Suppressor macrophage (primary cell): Measurements from ENCODE around the gene RFX2.

Source experiments
- DNase-seq, 4 experiments: peaks; one replicate each; pipeline ENCODE4 v3.0.0-alpha.2; 2020 to 2022

The RFX2 gene

DNA sequence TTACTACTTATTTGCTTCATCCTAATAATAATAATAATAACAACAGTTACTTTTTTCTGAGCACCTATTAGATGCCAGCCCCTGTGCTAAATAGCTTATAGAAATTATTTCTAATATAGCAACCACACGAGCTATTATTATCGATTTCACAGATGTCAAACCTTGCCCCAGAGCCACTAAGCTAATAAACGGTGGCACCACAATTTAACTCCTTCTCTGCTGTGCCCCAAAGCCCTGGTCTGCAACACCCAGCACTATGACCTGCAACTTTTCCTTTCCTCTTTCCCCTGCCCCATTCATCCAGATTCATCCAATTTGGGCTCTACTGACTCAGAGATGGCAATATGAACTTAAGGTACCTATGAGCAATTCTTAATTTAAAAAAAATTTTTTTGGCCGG is 6.4 kb downstream of the RFX2 start:
- no peak for DNase-seq

DNA sequence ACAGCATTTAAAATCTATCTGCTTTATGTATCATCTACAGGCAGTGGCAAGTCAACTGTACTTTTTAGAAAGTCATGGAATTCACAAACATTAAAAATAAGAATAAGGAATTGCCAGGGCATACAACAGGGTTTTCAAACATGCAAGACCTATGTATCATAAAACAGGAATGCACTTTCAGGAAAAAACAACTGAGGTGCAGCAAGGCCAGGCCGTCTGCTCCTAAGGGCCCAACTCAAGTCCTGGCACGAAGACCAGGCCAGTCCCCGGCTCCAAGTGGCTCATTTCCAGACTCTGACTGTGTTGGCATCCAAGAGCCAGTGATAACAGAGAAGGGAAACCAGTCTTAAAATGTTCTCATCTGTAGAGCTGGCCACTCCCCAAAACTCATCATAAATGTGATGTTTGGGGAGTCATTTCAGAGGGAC is 7.1 kb downstream of the RFX2 start:
- DNase-seq = no peak

DNA sequence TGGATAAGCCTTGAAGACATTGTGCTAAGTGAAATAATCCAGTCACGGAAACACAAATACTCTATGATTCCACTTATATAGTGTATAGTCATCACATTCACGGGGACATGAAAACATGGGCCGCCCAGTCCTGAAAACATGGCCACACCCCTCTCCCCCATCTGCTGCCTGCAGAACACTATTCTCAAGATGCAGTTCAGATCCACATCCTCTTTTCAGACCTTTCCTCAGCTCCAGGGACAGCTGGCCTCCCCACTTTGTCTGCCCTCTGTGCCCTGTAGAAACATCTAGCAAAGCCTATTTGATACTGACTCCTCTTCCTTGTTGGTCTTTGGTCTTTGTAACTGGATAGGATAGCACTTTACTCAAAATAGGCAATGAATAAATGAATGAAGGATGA is 8.3 kb downstream of the RFX2 start:
- peak in 3 of 4 experiments; percentile 25 to 37 (median 37) for DNase-seq

DNA sequence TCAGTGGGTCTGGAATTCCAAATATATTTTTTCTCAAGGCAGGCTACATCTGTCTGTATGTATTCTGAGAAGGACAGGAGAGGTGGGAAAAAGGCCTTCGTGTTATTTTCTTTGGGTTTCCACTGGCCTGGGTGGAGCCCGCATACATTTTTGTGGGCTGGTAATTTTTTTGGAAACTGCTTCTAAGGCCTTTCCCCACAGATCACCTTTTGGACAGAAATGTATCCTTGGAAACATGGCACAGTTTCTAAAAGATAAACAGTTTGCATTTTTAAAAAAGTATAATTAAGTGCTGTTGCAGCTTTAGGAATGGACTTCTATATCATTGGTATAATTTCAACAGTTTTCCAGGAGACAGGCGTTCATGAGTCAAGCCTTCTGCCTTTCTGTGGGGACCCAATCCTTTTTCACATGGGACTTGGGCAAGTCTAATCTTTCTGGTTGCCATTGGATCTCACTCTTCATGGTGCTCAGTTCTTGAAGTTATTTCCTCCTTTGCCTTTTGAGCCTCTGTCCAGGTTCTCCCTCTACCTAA is 8.9 kb downstream of the RFX2 start:
- no peak for DNase-seq

DNA sequence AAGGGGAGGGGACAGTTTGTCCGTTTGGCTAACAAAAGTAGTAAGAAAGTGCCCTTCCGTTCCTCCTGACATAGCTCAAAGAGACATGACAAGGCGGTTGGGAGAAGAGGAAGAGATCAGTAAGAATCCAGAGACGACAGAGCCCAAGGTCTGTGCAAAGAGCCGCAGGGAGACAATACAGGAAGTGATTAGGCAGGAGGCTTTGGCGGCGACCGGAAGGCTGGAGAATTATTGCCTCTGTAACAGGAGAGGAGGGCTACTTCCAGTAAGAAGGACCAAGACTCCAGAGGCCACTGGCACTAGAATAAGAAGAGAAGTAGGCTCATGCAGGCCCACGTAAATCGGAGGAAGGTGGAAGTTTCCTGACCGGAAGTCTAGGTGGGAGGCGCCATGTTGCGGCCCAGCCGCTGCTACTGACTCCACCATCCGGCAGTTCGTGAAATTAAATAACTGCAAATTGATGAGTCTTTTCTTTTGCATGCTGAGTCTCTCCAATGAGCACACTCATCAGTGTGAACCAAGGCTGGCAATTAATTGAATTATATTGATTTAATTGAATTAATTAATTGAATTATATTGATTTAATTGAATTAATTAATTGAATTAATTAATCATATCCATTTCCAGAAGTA is 9.9 kb downstream of the RFX2 start:
- DNase-seq = peak; percentile 78 to 87 (median 86)

DNA sequence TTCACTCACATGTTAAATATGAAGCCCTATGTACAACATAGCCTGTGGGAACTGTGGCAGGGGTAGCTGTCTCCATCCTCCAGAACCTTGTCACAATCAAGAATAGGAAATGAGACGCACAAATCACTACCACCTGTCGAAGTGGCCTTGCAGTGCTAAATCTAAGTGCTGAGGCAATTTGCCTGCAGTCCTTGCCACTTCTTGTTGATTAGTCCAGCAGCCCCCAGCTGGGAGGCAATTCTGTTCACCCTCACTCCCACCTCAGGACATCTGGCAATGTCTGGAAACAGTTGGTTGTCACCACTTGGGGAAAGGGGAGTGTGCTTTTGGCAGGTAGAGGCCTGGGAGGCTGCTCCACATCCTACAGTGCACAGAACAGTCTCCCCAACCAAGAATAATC is 10.7 kb downstream of the RFX2 start:
- DNase-seq = no peak

DNA sequence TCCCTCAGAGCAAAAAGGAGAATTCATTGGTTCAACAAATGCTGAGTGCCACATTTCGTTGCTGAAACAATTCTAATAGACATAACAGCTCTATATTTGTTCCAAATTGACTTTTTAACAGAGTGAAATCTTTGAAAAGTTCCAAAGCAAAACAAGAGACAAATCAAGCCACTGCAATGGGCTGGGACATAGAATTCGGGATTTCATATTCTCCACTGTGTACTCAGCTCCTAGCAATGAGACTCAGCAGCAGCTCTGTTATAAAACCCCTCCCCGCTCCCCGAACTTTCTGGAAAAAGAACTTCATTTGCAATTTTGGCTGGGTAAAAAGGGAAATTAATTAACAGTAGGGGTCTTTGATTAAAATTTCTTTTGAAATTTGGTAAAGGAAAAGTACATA is 11.3 kb downstream of the RFX2 start:
- DNase-seq = no peak

DNA sequence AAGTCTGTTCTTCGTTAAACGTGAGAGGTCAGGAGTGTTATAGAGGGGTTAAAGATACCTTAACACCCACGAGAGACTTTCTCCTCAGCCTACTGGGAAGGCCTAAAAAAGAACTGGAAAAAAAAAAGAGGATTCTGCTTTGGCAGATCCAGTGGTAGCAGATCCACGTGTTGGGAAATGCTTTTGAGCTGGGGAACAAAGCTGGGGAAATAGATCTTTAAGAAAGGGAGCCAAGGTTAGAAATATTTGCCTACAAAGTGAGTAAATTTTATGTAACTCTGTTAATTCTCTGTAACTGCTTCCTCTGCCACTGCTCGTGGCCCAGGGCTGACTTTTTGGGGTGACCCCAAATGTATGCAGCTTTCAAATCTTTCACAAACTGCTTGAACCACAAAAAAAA is 11.7 kb downstream of the RFX2 start:
- no peak for DNase-seq

DNA sequence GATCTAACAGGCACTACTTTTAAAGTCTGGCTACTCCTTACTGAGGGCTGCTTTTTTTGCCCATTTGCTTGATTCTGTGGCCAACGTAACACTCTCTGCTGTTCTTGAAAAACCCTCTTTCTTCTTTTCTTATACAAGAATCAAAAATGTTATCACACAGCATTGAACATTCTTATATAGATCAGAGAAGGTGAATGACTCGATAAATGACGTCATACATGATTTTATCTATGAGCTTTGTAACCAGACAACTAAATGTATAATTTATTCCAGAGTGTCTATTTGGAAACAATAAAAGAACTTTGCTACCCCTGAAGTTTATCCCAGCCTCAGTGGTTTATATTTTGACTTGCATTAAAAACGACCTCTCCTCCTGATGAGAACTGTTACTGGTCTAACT is 12.4 kb downstream of the RFX2 start:
- no peak for DNase-seq

DNA sequence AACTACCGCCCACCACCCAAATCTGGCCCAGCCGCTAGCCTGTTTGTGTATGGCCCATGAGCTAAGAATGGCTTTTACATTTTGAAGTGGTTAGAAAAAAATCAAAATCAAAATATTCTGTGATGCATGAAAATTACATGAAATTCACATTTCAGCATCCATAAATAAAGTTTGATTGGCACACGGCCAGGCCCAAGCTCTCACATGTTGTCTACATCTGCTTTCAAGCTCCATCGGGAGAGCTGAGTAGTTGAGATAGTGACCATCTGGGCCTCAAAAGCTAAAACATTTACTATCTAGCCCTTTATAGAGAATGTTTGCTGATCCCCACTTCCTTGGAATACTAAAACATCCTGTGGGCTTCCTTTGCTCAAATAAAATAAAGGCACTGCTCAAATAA is 14.5 kb downstream of the RFX2 start:
- DNase-seq = no peak

DNA sequence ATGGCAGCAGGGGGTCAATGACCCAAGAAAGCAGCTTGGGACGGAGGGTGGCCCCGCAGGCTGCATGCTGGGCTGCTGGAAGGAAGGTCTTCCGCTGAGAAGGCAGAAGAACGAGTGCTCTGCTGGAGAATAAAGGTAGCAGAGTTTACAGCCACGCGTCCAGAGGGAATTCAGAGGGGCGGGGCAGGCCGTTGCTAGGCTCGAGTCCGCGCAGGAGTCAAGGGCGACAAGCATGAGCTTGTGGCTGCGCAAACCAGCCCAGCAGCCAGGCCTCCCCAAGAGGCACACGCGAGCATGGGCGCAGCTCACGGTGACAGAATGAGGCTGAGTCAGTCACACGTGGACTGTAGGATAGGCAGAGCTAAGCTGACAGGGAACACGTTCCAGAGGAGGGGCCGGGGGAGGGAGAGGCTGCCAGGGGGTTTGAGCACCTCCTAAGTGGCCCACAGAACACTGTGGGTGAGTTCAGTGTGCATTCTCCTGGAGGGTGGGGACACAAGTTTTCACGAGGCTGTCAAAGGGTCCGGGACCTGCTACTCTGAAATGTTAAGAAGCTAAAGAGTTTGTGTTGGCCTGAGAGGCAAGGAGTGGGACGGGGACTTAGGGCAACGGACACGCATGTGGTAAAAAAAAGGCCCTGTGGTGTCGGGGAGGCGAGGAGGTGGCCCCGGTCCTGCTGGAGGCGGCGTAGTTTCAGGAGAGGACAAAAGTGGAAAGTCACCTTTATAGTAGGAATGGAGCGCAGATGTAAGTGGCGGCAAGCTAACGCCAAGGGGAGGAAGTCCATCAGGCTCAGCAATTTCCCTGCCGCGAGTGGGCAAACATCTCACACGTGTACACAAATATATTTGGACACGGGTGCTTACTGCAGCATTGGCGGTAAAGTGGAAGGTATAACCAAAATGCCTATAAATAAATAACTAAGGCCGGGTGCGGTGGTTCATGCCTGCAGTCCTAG is 17.7 kb downstream of the RFX2 start:
- DNase-seq = peak; percentile 47 to 83 (median 74)

DNA sequence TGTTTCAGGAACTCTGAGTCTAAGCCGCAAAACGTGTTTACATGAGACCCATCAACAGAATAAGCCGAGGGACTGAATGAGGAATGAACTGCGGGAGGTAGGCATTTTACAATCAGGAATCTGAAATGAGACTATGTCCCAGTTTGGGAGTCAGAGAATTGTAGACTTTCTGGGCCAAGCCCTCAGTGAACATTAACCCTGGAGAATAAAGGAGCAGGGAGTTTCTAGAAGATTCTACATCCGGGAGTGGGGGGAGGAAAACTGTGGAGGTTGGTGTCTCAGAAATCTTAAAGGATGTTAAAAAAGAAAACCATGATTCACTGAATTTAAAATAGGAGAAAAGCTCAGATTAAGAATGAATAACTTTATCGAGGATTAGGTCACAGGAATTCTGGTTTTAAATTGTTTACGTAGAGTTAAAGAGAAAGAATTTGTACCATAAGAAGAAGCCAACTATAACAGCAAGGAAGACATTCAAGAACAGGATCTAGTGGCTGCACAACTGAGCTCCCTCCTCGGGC is 18.5 kb downstream of the RFX2 start:
- no peak for DNase-seq

DNA sequence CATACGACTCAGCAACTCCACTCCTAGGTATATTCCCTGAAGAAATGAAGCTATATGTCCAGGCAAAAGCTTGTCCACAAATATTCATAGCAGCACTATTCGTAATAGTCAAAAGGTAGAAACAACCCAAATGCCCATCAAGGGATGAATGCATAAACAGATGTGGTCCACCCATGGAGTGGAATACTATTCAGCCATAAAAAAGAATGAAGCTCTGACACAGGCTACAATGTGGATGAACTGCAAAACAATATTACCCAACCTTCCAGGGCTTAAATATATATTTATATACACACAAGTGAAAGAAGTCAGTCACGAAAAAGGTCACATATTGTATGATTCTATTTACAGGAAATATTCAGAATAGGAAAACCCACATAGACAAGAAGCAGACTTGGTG is 19.7 kb downstream of the RFX2 start:
- no peak for DNase-seq

DNA sequence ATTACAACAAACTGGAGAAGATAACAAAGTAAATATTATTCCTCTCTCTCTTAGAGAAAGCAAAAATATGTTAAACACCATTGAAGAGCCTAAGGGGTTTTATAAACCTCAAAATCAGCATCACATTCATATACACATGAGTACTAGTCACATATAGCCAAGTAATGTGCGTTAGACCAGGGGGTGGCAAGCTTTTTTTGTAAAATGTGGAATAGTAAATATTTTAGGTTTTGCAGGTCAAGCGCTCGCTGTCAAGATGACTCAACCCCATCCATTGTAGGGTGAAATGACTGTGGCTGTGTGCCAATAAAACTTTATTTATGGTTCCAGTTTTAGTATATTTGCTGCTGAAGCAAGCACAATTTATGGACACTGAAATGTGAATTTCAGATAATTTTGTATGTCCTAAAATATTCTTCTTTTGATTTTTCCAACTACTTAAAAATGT is 21.7 kb downstream of the RFX2 start:
- peak; percentile 52 to 80 (median 67) for DNase-seq

DNA sequence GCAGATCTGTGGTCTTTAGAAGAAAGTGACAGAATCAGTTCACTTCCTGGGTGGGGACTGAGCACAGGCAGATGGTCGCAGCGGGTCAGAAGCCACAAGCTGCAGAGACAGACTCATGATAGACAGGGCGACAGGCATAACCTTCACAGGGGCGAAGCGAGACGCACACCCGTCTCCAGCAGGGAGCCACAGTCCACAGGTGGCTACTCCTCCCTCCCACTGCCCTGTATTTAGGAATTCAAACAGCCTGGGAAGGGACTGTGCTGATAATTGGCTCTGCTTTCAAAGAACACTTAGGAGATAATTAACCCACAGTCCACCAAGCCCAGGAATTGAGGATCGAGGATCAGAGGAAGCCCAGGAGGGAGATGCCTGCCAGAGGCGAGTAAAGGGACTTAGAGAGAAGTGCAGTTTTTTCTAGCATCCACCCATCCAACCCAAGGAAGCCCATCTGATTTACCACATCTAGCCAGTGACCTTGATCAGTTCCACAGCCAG is 23.2 kb downstream of the RFX2 start:
- peak in 2 of 4 experiments; percentile 24 to 44 for DNase-seq

DNA sequence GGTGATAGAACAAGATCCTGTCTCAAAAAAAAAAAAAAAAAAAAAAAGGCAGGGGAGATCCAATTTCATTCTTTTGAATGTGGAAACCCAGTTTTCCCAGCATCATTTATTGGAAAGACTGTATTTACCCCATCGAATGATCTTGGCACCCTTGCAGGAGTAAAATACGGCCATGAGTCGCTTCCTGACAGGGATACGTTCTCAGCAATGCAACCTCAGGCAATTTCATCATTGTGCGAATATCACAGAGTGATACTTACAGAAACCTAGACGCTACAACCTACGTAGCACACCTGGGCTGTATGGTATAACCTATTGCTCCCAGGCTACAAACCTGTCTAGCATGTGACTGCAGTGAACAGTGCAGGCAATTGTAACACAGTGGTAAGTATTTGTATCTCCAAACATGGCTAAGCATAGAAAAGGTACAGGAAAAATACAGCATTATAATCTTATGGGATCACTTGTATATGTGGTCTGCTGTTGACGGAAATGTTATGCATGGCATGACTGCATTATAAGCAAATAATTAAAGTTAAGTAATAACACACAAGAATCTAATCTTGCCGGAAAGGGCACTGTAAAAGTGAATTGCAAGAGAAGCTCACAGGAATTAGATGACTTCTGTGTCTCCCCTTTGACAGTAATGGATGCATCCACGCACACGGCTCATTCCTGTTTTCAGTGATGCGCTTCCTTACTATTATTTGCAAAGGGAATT is 24.1 kb downstream of the RFX2 start:
- DNase-seq = no peak

DNA sequence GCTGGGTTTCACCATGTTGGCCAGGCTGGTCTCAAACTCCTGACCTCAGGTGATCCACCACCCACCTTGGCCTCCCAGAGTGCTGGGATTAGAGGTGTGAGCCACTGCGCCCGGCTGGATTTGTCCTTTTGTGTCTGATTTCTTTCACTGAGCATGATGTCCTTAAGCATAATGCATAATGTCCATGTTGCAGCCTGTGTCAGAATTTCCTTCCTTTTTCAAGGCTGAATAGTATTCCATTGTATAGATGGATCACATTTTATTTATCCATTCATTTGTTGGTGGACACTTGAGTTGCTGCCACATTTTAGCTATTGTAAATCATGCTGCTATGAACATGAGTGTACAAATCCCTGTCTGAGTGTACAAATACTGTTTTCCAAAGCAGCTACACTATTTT is 25.5 kb downstream of the RFX2 start:
- no peak for DNase-seq

DNA sequence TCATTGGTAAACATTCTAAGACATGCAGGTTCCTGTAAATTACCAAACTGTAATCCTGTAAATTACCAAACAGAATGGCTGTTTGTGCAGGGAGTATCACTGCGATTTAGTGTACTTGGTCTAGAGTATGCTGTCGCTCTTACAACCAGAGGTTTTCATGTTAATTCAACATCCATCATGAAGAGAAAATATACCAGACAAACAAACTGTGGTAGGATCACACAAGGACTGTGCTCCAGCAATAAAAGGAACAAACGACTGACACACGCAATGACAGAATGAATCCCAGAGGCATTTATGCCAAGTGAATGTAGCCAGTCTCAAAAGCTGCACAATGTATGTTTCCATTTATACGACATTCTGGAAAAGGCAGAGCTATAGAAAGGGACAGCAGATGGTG is 31.2 kb downstream of the RFX2 start:
- DNase-seq = no peak

DNA sequence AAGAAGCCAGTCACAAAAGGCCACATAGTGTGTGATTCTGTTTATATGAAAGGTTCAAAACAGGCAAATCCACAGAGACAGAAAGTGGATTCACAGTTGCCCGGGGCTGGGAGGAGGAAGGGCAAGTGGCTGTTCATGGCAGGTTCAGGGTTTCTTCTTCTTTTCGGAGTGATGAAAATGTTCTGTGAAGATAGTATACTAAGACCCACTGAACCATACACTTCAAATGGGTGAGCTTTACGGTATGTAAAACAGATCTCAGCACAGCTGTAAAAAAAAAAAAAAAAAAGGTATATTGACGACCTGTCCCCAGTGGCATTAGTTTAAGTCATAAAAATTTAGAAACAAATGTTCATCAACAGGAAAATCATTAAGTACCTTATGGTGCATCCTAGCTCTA is 32.2 kb downstream of the RFX2 start:
- DNase-seq = no peak

DNA sequence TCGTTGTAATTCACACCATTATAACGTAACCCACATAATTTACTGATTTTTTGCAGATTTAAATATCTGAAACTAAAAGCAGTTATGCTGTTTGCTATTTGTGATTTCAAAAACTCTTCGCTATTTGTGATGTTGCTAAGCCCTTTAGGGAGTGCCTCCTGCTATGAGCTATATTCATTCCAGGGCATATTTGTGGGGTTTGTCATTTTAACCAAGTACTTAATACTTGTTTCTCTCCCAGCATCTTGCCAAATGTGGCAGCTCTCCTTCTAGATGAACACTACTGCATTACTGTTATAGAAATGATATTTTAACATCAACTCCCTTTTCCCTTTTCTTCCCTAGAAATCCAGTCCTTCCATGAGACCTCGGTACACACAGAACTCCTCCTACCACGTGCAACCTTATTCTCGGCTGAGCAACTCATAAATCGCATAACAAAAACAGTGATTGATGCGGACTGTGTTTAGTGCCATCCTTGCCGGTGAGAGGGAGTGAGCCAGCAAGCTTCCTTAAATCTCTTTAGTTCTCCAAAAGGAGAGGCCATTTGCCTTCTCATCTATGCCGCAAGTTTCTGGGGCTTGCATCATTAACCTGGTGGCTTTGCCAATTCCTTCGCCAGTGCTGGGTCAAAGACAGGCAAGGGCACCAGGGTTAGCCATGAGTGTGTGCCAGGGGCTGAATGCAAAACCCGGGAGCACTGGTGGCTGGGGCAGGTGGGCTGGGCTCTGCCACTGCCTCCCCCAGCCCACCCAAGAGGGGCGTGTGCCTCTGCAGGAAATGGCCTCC is 33.4 kb downstream of the RFX2 start:
- peak; percentile 69 to 83 (median 79) for DNase-seq

DNA sequence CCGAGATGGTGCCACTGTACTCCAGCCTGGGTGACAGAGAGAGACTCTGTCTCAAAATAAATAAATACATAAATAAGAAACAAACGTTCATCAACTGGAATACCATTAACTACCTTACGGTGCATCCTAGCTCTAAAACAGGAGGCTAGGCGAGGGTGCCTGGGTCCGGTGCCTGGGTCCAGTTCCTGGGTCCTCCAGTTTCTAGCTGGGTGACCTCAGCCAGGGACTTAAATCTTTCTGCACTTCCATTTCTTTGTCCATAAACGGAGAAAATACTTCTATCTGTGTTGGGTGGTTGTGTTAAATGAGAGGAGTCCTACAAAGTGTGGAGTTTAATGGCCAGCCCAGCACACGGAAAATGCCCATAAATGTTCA is 34.0 kb downstream of the RFX2 start:
- no peak for DNase-seq
